ENCODE measurements around the gene KCNQ1OT1.

GRCh38 chr11:2679011-2679676 lies 20.6 kb downstream of the KCNQ1OT1 start:
- no peak for TF ChIP-seq CTCF (conservative IDR thresholded peaks at IDR 0.05; ENCODE audit: low read depth, low read length)
- TF ChIP-seq MAFK (IDR thresholded peaks at IDR 0.05; ENCODE audit: low read depth, low read length) = no peak
- TF ChIP-seq POLR2A (IDR thresholded peaks at IDR 0.05; ENCODE audit: low read depth, low read length) = no peak
- TF ChIP-seq SMC3 (IDR thresholded peaks at IDR 0.05; ENCODE audit: low read depth, low read length) = no peak
- no peak for TF ChIP-seq RFX5 (IDR thresholded peaks at IDR 0.05; ENCODE audit: low read depth, low read length)
- no peak for TF ChIP-seq MAZ (IDR thresholded peaks at IDR 0.05; ENCODE audit: borderline replicate concordance, low read depth, low read length)
